GF-D8 (cell line): ENCODE results near the gene GRB14.
"Not testable (repeated sequence)": the region's sequence is repeated elsewhere in the genome, so short reads cannot be mapped to it uniquely, and the experiment has no call there.

Source experiments
- DNase-seq: peaks from one replicate; lab custom pipeline; 2025; lab: John Stamatoyannopoulos, UW

The GRB14 gene

DNA sequence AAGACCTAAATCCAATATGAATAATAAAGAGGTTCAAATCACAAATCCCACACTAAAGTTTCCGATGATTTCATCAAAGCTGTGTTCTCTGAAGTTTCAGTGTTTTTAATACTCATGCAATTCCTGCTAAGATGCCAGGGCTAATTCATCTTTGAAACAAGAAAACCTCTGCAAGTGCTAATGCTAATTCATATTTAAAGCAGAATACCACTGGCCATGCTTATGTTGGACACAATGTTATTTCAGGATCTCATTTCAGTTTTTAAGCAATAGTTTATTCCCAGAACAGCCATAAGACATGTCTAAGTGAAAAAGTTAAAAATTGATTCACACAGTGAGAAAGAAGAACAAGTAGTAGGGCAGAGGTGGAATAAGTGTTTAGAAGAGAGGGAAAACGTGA is 62.8 kb downstream of the GRB14 start:
- no peak for DNase-seq

DNA sequence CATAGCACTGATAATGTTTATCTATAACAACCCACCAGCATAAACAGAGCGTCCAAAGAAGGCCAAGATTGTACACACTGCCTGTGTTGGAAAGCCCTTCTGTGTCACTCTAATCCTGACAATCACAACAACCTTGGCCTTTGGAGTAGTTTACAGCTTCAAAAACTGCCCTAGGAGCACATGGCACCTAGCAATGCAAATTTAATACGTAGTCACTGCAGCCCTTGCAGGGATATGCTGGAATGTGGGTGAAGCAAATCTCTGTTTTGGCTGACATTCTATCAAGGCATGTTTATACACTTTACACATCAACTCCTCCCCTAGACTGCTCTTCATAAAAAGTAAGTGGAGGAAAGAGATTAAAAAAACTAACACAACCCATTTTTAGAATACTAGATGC is 66.8 kb downstream of the GRB14 start:
- DNase-seq = no peak

DNA sequence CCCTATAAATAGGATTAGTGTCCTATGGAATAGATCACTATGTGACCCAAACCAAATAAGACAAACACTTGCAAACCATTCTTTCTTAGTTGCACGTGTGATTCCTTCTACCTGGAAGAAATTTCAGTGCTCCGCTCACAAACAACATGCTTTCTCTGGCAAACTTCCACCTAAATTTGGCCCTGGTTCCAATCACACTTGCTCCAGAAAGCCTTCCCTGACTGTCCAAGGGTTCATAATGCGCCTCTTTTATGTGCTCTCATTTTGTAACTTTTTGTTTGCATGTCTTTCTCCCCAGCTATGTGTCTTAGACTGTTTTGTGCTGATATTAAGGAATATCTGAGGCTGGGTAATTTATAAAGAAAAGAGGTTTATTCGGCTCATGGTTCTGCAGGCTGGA is 69.8 kb downstream of the GRB14 start:
- DNase-seq = no peak

DNA sequence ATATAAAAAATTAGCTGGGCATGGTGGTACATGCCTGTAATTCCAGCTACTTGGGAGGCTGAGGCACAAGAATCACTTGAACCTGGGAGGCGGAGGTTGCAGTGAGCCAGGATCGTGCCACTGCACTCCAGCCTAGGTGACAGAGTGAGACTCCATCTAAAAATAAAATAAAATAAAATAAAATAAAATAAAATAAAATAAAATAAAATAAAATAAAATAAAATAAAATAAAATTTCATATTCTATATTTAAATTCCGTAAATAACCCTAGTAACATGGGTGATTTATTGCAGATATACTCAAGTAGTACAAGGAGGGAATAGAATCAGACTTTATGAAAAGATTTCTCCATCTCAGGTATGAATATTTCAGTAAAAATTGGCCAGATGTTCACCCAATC is 71.6 kb downstream of the GRB14 start:
- not testable (repeated sequence) for DNase-seq

DNA sequence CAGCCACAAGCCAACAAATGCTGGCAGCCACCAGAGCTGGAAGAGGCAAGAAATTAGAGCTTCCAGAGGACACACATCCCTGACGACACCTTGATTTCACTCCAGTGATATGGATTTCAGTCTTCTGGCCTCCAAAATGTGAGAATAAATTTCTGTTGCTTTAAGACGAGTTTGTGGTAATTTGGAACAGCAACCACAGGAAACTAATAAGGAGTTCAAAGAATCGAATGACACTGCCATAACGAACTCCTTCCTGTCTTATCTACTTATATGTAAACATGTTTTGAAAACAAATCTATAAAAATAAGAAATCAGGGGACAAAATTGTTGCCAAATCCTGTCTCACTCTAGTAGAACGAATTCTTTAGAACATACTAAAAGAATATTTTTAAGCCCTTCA is 75.8 kb downstream of the GRB14 start:
- DNase-seq = no peak

DNA sequence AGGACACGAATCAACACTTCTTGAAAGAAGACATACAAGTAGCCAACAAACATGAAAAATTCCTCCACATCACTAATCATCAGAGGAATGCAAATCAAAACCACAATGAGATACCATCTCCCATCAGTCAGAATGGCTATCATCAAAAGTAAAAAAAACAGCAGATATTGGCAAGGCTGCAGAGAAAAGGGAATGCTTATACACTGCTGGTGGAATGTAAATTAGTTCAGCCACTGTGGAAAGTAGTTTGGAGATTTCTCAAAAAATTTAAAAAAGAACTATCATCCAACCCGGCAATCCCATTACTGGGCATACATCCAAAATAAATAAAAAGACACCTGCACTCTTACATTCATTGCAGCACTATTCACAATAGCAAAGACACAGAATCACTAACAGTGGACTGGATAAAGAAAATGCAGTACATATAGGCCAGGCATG is 78.7 kb downstream of the GRB14 start:
- no peak for DNase-seq

- no peak for DNase-seq
Measured at GRCh38 chr2:164538240-164538866, 82.9 kb downstream of the GRB14 start.

DNA sequence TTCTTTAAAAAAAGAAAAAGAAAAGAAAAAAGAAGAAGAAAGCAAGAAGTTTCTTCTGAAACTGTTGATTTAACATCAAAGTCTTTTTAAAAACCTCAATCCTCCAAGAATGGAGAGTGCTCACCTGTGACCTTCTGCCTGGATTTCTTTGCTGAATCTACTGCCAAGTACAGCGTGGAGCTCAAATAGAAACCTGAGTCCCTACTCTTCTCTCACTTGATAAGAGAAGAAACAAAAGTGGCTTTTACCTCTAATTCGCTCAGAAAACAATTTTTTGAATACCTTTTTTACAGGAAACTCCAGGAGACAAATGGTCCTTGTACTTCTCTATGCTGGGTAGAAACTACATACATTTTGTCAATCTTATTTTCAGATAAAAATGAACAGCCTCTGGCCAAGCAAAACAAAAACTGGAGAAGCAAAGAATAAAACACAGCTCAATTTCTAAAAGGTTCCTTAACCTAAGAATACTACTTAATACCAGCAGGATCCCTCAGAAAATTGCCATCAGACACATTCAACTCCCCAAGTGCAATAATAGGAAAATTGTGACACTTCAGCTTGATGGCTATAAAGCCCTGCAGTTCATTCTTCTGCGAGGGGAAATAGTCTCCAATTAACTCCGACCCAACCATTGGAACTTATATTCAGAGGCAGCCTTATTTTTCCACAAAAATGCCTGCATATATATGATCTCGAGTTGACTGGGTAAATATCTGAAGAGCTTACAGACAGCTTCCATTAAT is 85.8 kb downstream of the GRB14 start:
- no peak for DNase-seq

DNA sequence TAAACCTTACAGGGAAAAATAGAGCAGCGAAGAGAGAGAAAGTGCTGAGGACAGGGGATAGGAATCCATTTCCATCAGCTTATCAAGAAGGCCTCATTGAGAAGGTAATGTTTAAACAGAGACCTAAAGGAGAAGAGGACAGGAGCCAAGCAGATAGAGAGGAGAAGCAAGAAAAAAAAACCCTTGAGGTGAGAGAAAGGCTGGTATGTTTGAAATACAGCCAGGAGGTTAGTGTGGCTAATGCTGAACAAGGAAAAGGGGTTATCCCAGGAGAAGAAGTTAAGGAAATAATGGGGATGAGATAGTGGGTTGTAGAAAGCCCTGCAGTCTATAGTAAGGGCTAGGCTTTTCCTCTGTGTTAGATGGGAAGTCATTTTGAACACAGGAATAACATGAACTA is 90.8 kb downstream of the GRB14 start:
- no peak for DNase-seq

GRCh38 chr2:164523726-164524125 is 97.6 kb downstream of the GRB14 start:
- DNase-seq = no peak

DNA sequence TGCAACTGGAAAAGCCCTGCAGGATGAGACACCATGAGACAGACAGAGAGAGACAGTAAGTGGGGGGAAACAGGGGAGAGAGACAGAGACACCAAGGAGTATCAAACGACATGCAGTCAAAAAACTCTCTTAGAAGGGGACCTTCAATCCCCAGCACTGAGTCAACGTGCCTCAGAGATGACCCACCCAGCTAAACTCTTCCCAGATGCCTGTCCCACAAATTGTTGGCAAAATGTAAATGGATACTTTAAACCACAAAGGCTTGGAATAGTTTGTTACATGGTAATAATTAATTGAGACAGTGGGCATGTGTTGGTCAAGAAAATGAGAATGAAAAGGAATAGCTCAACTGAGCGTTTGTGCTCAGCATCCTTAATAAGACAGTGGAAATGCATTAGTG is 98.3 kb downstream of the GRB14 start:
- DNase-seq = no peak

- no peak for DNase-seq
Measured at GRCh38 chr2:164522561-164522981, 98.7 kb downstream of the GRB14 start.

- DNase-seq = no peak
Measured at GRCh38 chr2:164515734-164516133, 105.5 kb downstream of the GRB14 start.

GRCh38 chr2:164515030-164515429 is 106.3 kb downstream of the GRB14 start:
- DNase-seq = no peak

- no peak for DNase-seq
Measured at GRCh38 chr2:164514491-164514890, 106.8 kb downstream of the GRB14 start.

- no peak for DNase-seq
Measured at GRCh38 chr2:164512871-164513270, 108.4 kb downstream of the GRB14 start.

DNA sequence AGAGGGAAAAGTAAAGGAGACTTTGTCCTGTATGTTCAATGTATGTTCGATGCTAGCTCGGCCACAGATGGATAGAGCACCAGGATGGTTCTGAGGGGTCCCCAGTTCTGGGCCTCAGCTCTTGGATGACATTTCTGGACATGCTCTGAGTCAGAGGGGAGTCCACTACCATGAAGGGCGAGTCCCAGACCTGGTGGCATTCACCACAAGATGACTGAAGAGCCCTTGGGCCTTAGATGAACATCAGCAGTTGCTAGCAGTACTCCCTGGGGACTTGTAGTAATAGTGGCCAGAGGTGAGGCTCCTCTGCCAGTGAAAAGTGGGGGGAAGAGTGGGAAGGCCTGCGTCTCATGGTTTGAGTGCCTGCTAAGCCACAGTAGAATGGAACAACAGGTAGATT is 109.5 kb downstream of the GRB14 start:
- no peak for DNase-seq

DNA sequence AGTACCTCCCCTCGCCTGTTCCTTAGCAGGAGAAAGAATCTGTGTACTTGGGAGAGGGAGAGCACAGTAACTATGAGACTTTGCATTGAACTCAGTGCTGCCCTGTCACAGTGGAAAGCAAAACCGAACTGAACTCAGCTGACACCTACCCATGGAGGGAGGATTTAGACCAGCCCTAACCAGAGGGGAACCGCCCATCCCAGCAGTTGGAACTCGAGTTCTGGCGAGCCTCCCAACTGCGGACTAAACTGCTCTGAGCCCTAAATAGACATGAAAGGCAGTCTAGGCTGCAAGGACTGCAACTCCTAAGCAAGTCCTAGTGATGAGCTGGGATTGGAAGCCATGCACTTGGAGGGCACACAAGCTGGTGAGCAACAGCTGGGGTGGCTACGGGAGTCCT is 110.4 kb downstream of the GRB14 start:
- no peak for DNase-seq

DNA sequence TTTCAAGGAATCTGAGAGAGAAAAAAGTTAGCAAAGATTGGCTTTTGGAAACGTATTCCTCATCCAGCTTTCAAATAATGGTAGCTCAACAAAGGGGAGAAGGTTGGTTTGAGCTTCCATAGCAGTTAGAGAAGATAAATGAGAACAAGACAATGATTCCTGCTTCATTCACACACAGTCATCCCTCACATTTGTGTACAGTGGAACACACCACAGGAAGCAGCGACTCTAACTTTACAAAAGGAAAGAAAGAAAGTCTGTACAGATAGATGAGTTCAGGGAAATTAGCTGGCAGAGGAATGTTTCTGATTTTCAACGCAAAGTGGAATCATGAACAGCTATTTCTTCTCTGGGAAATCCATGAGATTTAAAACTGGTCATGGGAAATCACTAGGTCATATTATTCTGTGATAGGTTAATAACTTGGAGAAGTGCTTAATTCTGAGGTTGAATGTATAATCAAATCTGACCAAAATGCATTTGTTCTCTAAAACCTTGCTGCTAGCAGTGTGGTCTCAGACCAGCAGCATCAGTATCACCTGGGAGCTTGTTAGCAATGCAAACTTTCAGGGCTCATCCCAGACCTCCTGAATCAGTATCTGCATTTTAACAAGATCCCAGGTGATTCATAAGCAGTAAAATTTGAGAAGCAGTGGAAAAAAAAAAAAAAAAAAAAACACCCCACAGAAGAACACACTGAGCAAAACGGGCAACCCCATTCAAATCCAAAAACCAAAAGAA is 112.0 kb downstream of the GRB14 start:
- DNase-seq = no peak

GRCh38 chr2:164504253-164504652 is 117.0 kb downstream of the GRB14 start:
- no peak for DNase-seq

DNA sequence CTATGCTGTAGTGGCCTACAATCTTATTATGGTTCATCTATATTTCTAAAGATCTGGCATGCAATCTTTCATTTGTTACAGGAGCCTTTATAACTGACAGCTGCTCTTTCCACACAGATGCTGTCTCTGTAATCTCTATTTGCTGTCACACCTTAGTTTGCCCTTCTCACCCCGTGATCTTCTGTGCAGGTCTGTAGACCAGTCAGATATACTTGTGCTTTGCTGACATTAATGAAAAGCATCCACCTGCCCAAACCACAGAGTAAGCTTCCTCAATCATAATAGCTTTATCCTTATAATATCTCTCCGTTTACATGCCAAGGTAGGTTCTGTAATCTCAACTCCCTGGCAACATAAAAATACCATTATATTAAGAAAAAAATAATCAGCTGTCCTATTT is 122.4 kb downstream of the GRB14 start:
- DNase-seq = no peak

DNA sequence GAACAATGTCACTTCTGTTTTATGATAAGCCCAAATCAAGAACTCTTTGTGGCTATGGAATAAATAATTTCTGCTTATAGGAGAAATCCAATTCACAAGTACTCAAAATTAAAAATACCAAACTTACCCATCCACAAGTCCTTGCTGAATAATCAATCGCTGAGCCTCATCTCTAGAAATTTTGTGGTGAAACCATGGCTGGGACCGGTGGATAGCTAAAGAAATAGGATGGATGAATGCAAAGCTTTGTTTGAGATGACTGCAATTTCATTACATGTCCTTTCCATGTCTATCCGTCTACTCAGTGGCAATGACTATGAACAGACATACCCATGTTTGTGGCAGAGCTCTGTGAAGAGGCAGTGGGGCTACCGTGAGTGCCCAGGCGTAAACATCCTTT is 124.4 kb downstream of the GRB14 start:
- DNase-seq = no peak

DNA sequence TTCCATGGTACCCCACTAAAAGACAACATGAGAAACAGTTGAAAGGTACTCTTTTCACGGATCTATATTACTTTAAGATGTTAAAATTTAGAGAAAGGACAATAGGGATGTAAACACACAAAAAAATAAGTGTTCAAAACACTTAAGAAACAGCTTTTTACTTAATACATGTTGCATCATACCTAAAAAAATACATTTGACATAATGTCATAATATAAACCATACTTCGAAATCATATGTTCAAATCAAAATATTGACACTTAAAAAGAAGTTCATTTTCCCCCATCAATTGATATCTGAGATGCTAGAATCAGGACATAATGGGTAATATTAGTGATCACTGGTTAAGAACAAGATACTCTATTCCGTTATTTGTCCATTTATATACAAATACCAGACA is 124.9 kb downstream of the GRB14 start:
- DNase-seq = no peak
